ENCODE measurements around the gene NEURL1.

NEURL1 gene

GRCh38 chr10:103570844-103571655, 77.5 kb downstream of the NEURL1 start:
- FAIRE-seq: no peak

- no peak for FAIRE-seq
These were observed 78.1 kb downstream of the NEURL1 start for GRCh38 chr10:103571656-103571975.

- no peak for FAIRE-seq
These were observed 79.1 kb downstream of the NEURL1 start for GRCh38 chr10:103572347-103573204.

- no peak for FAIRE-seq
These were observed 79.6 kb downstream of the NEURL1 start for GRCh38 chr10:103573205-103573487.

GRCh38 chr10:103574097-103575061, 80.9 kb downstream of the NEURL1 start:
- FAIRE-seq: no peak

GRCh38 chr10:103575416-103576075, 82.0 kb downstream of the NEURL1 start:
- FAIRE-seq: no peak

GRCh38 chr10:103576076-103576471, 82.6 kb downstream of the NEURL1 start:
- FAIRE-seq: no peak

- FAIRE-seq: no peak
These were observed 83.4 kb downstream of the NEURL1 start for GRCh38 chr10:103576862-103577261.

- FAIRE-seq: no peak
These were observed 85.4 kb downstream of the NEURL1 start for GRCh38 chr10:103578782-103579382.

GRCh38 chr10:103580011-103580410, 86.5 kb downstream of the NEURL1 start:
- FAIRE-seq: no peak

- FAIRE-seq: no peak
These were observed 86.9 kb downstream of the NEURL1 start for GRCh38 chr10:103580430-103580829.

GRCh38 chr10:103581499-103581898, 88.0 kb downstream of the NEURL1 start:
- FAIRE-seq: no peak

- FAIRE-seq: no peak
These were observed 89.0 kb downstream of the NEURL1 start for GRCh38 chr10:103582331-103583123.

GRCh38 chr10:103583871-103584215, 90.3 kb downstream of the NEURL1 start:
- no peak for FAIRE-seq

- FAIRE-seq: no peak
These were observed 90.9 kb downstream of the NEURL1 start for GRCh38 chr10:103584216-103585010.

- no peak for FAIRE-seq
These were observed 91.5 kb downstream of the NEURL1 start for GRCh38 chr10:103585011-103585405.

GRCh38 chr10:103587073-103587472, 93.6 kb downstream of the NEURL1 start:
- FAIRE-seq: no peak

GRCh38 chr10:103589074-103589630, 95.6 kb downstream of the NEURL1 start:
- FAIRE-seq: no peak

GRCh38 chr10:103590060-103590459, 96.6 kb downstream of the NEURL1 start:
- FAIRE-seq: no peak

GRCh38 chr10:103590744-103591291, 97.3 kb downstream of the NEURL1 start:
- no peak for FAIRE-seq

All from TTC549 (cell line).